K562 (cell line): ENCODE data around the gene UROS.

ENCODE experiments used
- CHD1 ChIP-seq: fragments of 200-600 bp; sonication (generic); IDR thresholded peaks from one replicate; pipeline ENCODE4 v1.6.1; 2012; ENCODE audit warnings: mild to moderate bottlenecking, moderate library complexity, low read length, inconsistent platforms
- CREB1 ChIP-seq, 2 experiments: sonication (generic) in 1 of 2; formaldehyde crosslinking in 1 of 2; IDR thresholded peaks; 2 replicates each; pipeline versions ENCODE4 v1.6.1 to v1.8.0; 2012 to 2022; ENCODE audit warnings: inconsistent platforms in 1 of 2, mild to moderate bottlenecking in 1 of 2, missing genetic modification reagents in 1 of 2, moderate library complexity in 1 of 2
- CTCF ChIP-seq, 3 experiments: IDR thresholded peaks in 2 of 3; conservative IDR thresholded peaks in 1 of 3; 2 replicates each; pipeline ENCODE4 v1.5.1; 2011 to 2012; ENCODE audit warnings: low read length in 3 of 3, mild to moderate bottlenecking in 3 of 3, control low read depth in 2 of 3, improper control_type of control experiment in 1 of 3, inconsistent platforms in 1 of 3, low read depth in 1 of 3, mixed read lengths in 1 of 3, moderate library complexity in 1 of 3; ENCODE audit not compliant: insufficient read depth in 2 of 3
- E4F1 ChIP-seq: fragments of 250-450 bp; sonication (Bioruptor Pico); IDR thresholded peaks from 2 replicates; pipeline ENCODE4 v1.5.0; 2021; ENCODE audit warnings: mild to moderate bottlenecking, borderline replicate concordance
- FOXK2 ChIP-seq, 2 experiments: fragments of 450-650 bp; IDR thresholded peaks in 1 of 2; conservative IDR thresholded peaks in 1 of 2; 2 replicates each; pipeline ENCODE4 v1.6.1; 2016; ENCODE audit warnings: low read depth in 2 of 2, mild to moderate bottlenecking in 1 of 2
- MAZ ChIP-seq, 2 experiments: fragments of 450-650 bp in 1 of 2; sonication (generic) in 1 of 2; formaldehyde crosslinking; IDR thresholded peaks in 1 of 2; conservative IDR thresholded peaks in 1 of 2; 2 replicates each; pipeline versions ENCODE4 v1.4.0 to v1.5.0; 2020; ENCODE audit warnings: mild to moderate bottlenecking in 1 of 2, missing genetic modification reagents in 1 of 2
- NFXL1 ChIP-seq: fragments of 450-650 bp; formaldehyde crosslinking; IDR thresholded peaks from 2 replicates; pipeline ENCODE4 v1.4.0; 2021; ENCODE audit warnings: mild to moderate bottlenecking
- RHOXF2B ChIP-seq: fragments of 250-450 bp; sonication (Bioruptor Pico); conservative IDR thresholded peaks from 2 replicates; pipeline ENCODE4 v1.5.1; 2021
- RUNX1 ChIP-seq: sonication (generic); IDR thresholded peaks from 2 replicates; pipeline ENCODE4 v1.6.1; 2016; ENCODE audit warnings: antibody characterized with exemption, low read depth
- ZFX ChIP-seq: sonication (generic); formaldehyde crosslinking; IDR thresholded peaks from 2 replicates; pipeline ENCODE4 v1.8.0; 2022; ENCODE audit warnings: mild to moderate bottlenecking, missing genetic modification reagents, moderate library complexity
- ZNF282 ChIP-seq: sonication (generic); formaldehyde crosslinking; IDR thresholded peaks from 2 replicates; pipeline ENCODE4 v1.8.1; 2023; ENCODE audit warnings: missing genetic modification reagents
- ZNF57 ChIP-seq: fragments of 450-650 bp; formaldehyde crosslinking; IDR thresholded peaks from 2 replicates; pipeline ENCODE4 v1.4.0; 2020; ENCODE audit warnings: mild to moderate bottlenecking, moderate library complexity

GRCh38 chr10:125795128-125795527, 27.9 kb downstream of the UROS start:
- no peak for TF ChIP-seq NFXL1 (CRISPR knock-in tag)
- no peak for TF ChIP-seq FOXK2 (conservative IDR thresholded peaks at IDR 0.05 in 1 of 2, IDR thresholded peaks at IDR 0.05 in 1 of 2; ENCODE audit: low read depth in 2 of 2)
- TF ChIP-seq CHD1, result no peak
- TF ChIP-seq ZNF57, result no peak
- no peak for TF ChIP-seq CREB1 (IDR thresholded peaks at IDR 0.05)
- TF ChIP-seq CREB1 (CRISPR knock-in tag; IDR thresholded peaks at IDR 0.05), result no peak
- TF ChIP-seq E4F1 (CRISPR knock-in tag), result no peak
- TF ChIP-seq ZFX, result no peak
- TF ChIP-seq CTCF (IDR thresholded peaks at IDR 0.05 in 2 of 3, conservative IDR thresholded peaks at IDR 0.05 in 1 of 3; ENCODE audit: insufficient read depth in 2 of 3, low read depth in 1 of 3, low read length in 3 of 3), result no peak
- TF ChIP-seq RHOXF2B (CRISPR knock-in tag), result no peak
- no peak for TF ChIP-seq ZNF282
- no peak for TF ChIP-seq MAZ (CRISPR knock-in tag; conservative IDR thresholded peaks at IDR 0.05 in 1 of 2, IDR thresholded peaks at IDR 0.05 in 1 of 2)
- TF ChIP-seq RUNX1, result no peak
